ENCODE data around the gene IGSF23.
A peak's percentile ranks its signal among the peaks of the same experiment; 100 is the strongest.

The IGSF23 gene

DNA sequence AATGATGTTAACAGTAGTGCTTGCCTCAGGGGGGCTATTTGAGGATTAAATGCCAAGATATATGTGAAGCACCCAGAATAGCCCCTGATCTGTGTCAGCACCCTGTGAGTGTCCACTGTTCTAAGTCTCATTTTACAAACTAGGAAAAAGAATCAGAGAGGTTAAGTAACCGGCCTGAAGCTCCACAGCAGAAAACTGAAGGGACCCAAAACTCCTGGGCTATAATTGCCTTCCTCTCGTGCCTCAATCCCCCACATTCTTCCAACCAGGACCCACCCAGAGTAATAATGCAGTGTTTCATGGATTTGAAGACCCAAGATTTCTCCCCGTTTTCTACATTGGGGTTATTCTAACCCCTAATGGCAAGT is 32.7 kb downstream of the IGSF23 start:
- no peaks in the 10 kb centered on the region for H3K4me1 Mint-ChIP-seq (ENCODE audit: low read depth)
- DNase-seq (ENCODE audit: low spot score), result no peak
- H3K4me3 Mint-ChIP-seq, result no peak overlapping the region
- H3K27ac Mint-ChIP-seq, result no peak overlapping the region
- peaks cover under 1% of the 10 kb centered on the region for H3K36me3 Mint-ChIP-seq (ENCODE audit: low read depth)
- no peaks in the 10 kb centered on the region for H3K27me3 Mint-ChIP-seq (ENCODE audit: low read depth)
- no peaks in the 10 kb centered on the region for H3K9me3 Mint-ChIP-seq

DNA sequence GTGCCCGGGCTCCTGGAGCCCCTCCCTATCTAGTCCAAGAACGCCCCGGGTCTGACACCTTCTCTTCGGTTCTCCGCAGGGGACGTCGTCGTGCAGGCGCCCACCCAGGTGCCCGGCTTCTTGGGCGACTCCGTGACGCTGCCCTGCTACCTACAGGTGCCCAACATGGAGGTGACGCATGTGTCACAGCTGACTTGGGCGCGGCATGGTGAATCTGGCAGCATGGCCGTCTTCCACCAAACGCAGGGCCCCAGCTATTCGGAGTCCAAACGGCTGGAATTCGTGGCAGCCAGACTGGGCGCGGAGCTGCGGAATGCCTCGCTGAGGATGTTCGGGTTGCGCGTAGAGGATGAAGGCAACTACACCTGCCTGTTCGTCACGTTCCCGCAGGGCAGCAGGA is 33.8 kb downstream of the IGSF23 start:
- DNase-seq (ENCODE audit: low spot score), result no peak
- H3K4me1 Mint-ChIP-seq (ENCODE audit: low read depth), result no peaks in the 10 kb centered on the region
- H3K27me3 Mint-ChIP-seq (ENCODE audit: low read depth), result no peaks in the 10 kb centered on the region
- no peak overlapping the region for H3K4me3 Mint-ChIP-seq
- no peaks in the 10 kb centered on the region for H3K9me3 Mint-ChIP-seq
- peaks cover 5% of the 10 kb centered on the region for H3K36me3 Mint-ChIP-seq (ENCODE audit: low read depth)
- H3K27ac Mint-ChIP-seq, result no peak overlapping the region

DNA sequence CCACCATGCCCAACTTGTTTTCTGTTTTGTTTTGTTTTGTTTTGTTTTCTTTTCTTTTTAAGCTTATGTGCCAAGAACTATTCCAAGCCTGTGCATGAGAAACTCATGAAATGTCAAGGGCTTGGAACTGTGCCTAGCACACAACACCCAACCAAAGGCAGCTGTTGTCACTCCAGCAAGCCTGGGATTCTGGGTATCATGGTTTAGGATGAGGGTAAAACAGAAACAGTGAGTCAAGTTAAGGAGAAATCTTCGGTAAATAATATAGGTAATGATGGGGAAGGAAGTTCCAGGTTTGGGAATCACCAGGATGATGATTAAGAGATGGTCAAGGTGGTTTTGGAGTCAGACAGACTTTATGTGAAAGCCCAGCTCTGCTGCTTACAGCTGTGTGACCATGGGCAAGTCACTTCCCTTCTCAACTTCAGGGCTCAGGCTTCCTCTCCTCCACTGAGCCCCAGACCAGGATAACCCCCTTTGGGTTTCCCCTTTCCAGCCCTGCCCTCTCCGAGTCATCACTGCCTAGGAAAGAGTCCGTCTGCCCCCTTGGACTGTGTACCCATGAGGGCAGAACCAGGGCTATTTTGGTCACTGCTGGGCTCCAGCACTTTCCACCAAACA is 35.4 kb downstream of the IGSF23 start:
- no peak for DNase-seq (ENCODE audit: low spot score)
- no peaks in the 10 kb centered on the region for H3K27me3 Mint-ChIP-seq (ENCODE audit: low read depth)
- no peak overlapping the region for H3K27ac Mint-ChIP-seq
- H3K4me3 Mint-ChIP-seq, result no peak overlapping the region
- H3K36me3 Mint-ChIP-seq (ENCODE audit: low read depth), result peaks cover 5% of the 10 kb centered on the region
- no peaks in the 10 kb centered on the region for H3K4me1 Mint-ChIP-seq (ENCODE audit: low read depth)
- H3K9me3 Mint-ChIP-seq, result no peaks in the 10 kb centered on the region

DNA sequence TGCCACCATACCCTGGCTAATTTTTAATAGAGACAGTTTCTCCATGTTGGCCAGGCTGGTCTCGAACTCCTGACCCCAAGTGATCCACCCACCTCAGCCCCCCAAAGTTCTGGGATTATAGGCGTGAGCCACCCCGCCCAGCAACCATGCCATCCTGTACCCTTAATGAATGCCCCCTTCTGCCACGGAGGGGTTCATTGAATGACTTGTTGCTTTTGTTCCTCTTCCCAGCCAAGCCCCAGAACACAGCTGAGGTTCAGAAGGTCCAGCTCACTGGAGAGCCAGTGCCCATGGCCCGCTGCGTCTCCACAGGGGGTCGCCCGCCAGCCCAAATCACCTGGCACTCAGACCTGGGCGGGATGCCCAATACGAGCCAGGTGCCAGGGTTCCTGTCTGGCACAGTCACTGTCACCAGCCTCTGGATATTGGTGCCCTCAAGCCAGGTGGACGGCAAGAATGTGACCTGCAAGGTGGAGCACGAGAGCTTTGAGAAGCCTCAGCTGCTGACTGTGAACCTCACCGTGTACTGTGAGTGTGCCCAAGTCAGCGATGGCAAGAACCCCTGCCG is 36.3 kb downstream of the IGSF23 start:
- no peak for DNase-seq (ENCODE audit: low spot score)
- Mint-ChIP-seq H3K4me1 (ENCODE audit: low read depth) (peaks cover 3% of the 10 kb centered on the region), H3K36me3 (ENCODE audit: low read depth) (peaks cover 6% of the 10 kb centered on the region), H3K27me3 (ENCODE audit: low read depth) (no peaks in the 10 kb centered on the region), H3K9me3 (no peaks in the 10 kb centered on the region), H3K4me3 (no peak overlapping the region), H3K27ac (no peak overlapping the region)

DNA sequence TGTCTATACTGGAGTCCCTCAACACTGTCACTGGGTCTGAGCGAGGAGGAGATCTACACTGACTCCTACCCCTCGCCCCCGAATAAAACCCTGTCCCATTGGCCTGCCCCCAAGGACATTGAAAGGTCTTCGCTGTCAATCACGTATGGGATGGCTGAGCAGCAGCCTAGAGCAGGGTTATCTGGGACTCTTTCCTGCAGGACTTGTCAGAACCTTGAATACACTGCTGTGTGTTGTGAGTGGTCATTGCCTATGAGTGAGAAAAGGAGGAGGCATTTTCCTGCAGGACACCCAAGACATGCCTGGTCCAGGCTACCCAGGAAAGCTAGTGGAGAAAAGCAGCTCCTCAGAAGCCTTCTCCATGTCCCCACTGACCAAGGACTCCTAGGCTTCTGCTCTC is 40.0 kb downstream of the IGSF23 start:
- Mint-ChIP-seq H3K27ac (no peak overlapping the region), H3K27me3 (ENCODE audit: low read depth) (no peaks in the 10 kb centered on the region), H3K9me3 (no peaks in the 10 kb centered on the region), H3K4me3 (no peak overlapping the region), H3K4me1 (ENCODE audit: low read depth) (peaks cover 5% of the 10 kb centered on the region), H3K36me3 (ENCODE audit: low read depth) (peaks cover 8% of the 10 kb centered on the region)
- no peak for DNase-seq (ENCODE audit: low spot score)

DNA sequence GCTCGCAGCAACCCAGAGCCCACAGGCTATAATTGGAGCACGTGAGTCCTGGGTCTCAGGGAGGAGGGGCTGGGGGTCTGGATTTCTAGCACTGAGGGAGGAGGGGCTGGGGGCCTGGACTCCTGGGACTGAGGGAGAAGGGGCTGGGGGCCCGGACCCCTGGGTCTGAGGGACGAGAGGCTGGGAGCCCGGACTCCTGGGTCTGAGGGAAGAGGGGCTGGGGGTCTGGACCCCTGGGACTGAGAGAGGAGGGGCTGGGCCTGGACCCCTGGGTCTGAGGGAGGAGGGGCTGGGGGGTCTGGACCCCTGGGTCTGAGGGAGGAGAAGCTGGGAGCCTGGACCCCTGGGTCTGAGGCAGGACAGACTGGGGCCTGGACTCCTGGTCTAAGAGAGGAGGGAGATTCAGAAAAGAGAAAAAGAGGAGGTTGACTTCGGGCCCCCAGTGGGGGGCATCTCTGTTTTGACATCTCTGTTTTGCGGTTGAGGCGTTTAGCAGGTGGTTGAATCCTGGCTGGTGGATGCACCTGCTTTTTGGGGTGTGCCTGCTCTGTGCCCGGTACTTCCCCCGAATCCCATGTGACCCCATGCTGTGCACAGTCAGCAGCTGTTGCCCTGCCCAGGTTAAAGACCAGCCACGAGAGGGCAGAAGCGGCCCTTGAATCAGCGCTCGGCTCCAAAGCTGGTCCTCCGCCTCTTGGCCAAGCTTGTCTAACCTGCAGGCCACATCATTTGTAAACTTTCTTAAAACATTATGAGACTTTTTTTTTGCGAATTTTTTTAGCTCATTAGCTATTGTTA is 40.8 kb downstream of the IGSF23 start:
- no peaks in the 10 kb centered on the region for H3K27me3 Mint-ChIP-seq (ENCODE audit: low read depth)
- H3K9me3 Mint-ChIP-seq, result no peaks in the 10 kb centered on the region
- peak; percentile 50 for DNase-seq (ENCODE audit: low spot score)
- no peak overlapping the region for H3K27ac Mint-ChIP-seq
- H3K4me3 Mint-ChIP-seq, result no peak overlapping the region
- H3K36me3 Mint-ChIP-seq (ENCODE audit: low read depth), result peaks cover 8% of the 10 kb centered on the region
- H3K4me1 Mint-ChIP-seq (ENCODE audit: low read depth), result peaks cover 5% of the 10 kb centered on the region

DNA sequence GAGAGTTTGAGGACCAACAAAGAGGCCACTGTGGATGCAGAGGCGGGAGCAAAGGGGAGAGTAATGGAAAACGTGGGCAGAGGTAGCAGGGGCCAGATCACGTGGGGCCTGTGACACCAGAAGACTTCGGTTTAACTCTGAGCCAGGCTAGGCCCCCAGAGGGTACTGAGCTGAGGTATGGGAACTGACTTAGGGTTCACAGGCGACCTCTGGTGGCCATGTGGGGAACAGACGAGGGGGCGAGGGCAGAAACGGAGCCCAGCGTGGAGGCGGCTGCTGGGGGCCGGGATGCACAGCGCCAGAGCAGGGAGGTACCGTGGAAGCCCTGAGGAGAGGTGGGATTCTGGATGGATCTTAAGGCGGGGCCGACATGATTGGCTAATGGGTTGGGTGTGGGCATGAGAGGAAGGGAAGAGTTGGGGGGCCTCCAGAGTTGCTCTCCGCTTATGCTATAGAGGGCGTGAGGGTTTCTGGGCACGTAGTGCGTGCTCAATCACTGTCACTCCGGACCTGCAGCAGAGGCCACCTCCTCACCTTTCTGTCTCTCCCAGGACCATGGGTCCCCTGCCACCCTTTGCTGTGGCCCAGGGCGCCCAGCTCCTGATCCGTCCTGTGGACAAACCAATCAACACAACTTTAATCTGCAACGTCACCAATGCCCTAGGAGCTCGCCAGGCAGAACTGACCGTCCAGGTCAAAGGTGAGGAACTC is 44.0 kb downstream of the IGSF23 start:
- H3K4me3 Mint-ChIP-seq, result no peak overlapping the region
- H3K27me3 Mint-ChIP-seq (ENCODE audit: low read depth), result no peaks in the 10 kb centered on the region
- H3K27ac Mint-ChIP-seq, result no peak overlapping the region
- DNase-seq (ENCODE audit: low spot score), result peak; percentile 39
- H3K36me3 Mint-ChIP-seq (ENCODE audit: low read depth), result peaks cover 3% of the 10 kb centered on the region
- peaks cover 5% of the 10 kb centered on the region for H3K4me1 Mint-ChIP-seq (ENCODE audit: low read depth)
- H3K9me3 Mint-ChIP-seq, result no peaks in the 10 kb centered on the region

DNA sequence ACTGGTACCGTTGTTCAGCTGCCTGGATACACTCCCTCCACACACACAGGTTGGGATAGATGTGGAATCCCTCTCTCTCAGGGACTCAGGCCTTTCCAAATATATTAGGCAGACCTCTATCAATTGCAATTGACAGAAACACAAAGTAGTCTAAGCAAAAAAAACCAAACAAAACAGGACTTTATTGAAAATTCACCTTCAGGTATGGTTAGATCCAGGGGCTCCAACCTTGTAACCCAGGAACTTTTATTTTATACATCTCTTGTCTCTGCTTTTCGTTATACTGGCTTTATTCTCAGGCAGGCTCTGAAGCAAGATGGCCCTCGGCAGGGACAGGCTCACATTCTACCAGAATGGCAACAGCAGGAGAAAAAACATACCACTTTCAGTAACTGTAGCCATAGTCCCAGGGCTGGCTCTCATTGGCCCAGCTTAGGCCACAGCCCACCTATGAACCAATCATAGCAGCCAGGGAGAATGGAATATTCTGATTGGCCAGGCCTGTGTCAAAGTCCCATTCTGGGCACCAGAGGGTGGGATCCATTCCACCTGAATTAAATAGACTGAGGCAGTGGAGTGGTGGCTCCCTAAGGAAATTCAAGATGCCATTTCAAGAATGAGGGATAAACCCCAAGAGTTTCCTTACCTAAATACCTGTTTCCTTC is 44.8 kb downstream of the IGSF23 start:
- peaks cover 5% of the 10 kb centered on the region for H3K4me1 Mint-ChIP-seq (ENCODE audit: low read depth)

DNA sequence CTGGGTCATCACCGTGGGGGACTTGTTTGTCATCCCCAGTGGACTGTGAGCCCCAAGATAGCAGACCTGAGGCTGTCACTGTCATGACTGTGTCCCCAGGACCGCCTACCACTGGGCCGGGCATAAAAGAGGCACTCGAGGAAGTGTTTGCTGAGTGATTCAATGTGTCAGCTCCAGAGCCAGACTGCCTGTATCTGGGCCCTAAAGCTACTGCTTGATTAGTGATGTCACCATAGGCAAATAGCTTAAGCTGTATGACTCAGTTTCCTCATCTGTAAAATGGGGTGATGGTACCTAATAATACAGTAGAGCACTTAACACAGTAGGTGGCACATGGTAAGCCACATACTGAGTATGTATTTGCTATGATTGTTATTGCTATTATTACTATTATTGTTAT is 46.7 kb downstream of the IGSF23 start:
- H3K4me3 Mint-ChIP-seq, result no peak overlapping the region
- H3K27me3 Mint-ChIP-seq (ENCODE audit: low read depth), result no peaks in the 10 kb centered on the region
- no peak for DNase-seq (ENCODE audit: low spot score)
- no peaks in the 10 kb centered on the region for H3K9me3 Mint-ChIP-seq
- H3K27ac Mint-ChIP-seq, result no peak overlapping the region
- H3K4me1 Mint-ChIP-seq (ENCODE audit: low read depth), result no peaks in the 10 kb centered on the region
- no peaks in the 10 kb centered on the region for H3K36me3 Mint-ChIP-seq (ENCODE audit: low read depth)

More for the DNA sequence above, 44.8 kb downstream of the IGSF23 start:
- no peaks in the 10 kb centered on the region for H3K27me3 Mint-ChIP-seq (ENCODE audit: low read depth)
- no peak overlapping the region for H3K4me3 Mint-ChIP-seq
- no peak for DNase-seq (ENCODE audit: low spot score)
- H3K27ac Mint-ChIP-seq, result no peak overlapping the region
- H3K9me3 Mint-ChIP-seq, result no peaks in the 10 kb centered on the region
- H3K36me3 Mint-ChIP-seq (ENCODE audit: low read depth), result peaks cover 3% of the 10 kb centered on the region

DNA sequence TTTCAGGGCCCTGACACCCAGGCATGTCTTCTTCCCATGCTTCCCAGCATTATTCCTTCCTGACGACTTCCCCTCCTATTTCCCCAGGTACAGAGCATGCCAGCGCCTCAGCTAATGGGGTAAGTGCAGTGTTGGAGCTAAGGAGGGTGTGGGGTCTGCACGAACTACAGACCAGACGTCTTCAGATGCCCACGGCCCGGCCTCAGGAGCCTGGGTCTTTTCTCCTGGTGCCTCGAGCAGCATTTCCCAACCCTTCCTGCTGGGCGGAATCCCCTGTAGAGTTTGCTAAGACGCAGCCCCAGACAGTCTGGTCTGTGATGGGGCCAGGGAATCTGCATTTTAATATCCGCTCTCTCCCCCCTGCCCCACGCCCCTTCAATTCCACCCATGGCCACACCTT is 47.8 kb downstream of the IGSF23 start:
- Mint-ChIP-seq H3K36me3 (ENCODE audit: low read depth) (no peaks in the 10 kb centered on the region), H3K27ac (no peak overlapping the region), H3K4me3 (no peak overlapping the region), H3K9me3 (no peaks in the 10 kb centered on the region), H3K4me1 (ENCODE audit: low read depth) (no peaks in the 10 kb centered on the region), H3K27me3 (ENCODE audit: low read depth) (no peaks in the 10 kb centered on the region)
- no peak for DNase-seq (ENCODE audit: low spot score)

DNA sequence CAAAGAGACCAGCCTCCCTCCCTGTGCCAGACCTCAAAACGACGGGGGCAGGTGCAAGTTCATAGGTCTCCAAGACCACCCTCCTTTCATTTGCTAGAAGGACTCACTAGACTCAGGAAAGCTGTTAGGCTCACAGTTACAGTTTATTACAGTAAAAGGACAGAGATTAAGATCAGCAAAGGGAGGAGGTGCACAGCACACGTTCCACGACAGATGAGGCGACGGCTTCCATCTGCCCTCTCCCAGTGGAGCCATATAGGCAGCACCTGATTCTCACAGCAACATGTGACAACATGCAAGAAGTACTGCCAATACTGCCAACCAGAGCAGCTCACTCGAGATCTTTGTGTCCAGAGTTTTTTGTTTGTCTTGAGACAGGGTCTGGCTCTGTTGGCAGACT is 48.5 kb downstream of the IGSF23 start:
- no peak for DNase-seq (ENCODE audit: low spot score)
- Mint-ChIP-seq H3K4me3 (no peak overlapping the region), H3K27me3 (ENCODE audit: low read depth) (no peaks in the 10 kb centered on the region), H3K36me3 (ENCODE audit: low read depth) (no peaks in the 10 kb centered on the region), H3K4me1 (ENCODE audit: low read depth) (no peaks in the 10 kb centered on the region), H3K27ac (no peak overlapping the region), H3K9me3 (no peaks in the 10 kb centered on the region)

DNA sequence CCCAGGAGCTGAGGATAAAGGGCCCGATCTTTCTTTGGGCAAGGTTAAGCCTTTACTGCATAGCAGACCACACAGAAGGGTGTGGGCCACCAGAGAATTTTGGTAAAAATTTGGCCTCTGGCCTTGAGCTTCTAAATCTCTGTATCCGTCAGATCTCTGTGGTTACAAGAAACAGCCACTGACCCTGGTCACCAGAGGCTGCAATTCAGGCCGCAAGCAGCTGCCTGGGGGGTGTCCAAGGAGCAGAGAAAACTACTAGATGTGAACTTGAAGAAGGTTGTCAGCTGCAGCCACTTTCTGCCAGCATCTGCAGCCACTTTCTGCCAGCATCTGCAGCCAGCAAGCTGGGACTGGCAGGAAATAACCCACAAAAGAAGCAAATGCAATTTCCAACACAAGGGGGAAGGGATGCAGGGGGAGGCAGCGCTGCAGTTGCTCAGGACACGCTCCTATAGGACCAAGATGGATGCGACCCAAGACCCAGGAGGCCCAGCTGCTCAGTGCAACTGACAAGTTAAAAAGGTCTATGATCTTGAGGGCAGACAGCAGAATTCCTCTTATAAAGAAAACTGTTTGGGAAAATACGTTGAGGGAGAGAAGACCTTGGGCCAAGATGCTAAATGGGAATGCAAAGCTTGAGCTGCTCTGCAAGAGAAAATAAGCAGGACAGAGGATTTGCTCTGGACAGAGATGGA is 49.5 kb downstream of the IGSF23 start:
- Mint-ChIP-seq H3K27me3 (ENCODE audit: low read depth) (no peaks in the 10 kb centered on the region), H3K9me3 (no peaks in the 10 kb centered on the region), H3K4me1 (ENCODE audit: low read depth) (no peaks in the 10 kb centered on the region)

DNA sequence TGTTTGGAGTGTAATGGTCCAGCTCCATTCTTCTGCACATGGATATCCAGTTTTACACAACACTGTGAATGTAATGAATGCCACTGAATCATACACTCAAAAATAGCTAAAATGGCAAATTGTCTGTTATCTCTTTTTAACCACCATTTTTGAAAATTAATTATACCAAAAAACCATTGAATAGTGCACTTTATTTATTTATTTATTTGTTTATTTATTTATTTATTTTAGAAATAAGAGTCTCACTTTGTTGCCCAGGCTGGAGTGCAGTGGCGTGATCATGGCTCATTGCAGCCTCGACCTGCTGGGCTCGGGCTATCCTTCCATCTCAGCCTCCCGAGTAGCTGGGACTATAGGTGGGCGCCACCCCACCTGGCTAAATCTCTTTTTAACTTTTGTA is 50.6 kb downstream of the IGSF23 start:
- H3K36me3 Mint-ChIP-seq (ENCODE audit: low read depth), result no peaks in the 10 kb centered on the region
- H3K4me1 Mint-ChIP-seq (ENCODE audit: low read depth), result no peaks in the 10 kb centered on the region
- no peak overlapping the region for H3K27ac Mint-ChIP-seq
- no peak overlapping the region for H3K4me3 Mint-ChIP-seq
- DNase-seq (ENCODE audit: low spot score), result no peak
- no peaks in the 10 kb centered on the region for H3K27me3 Mint-ChIP-seq (ENCODE audit: low read depth)
- no peaks in the 10 kb centered on the region for H3K9me3 Mint-ChIP-seq

More for the DNA sequence above, 49.5 kb downstream of the IGSF23 start:
- no peak for DNase-seq (ENCODE audit: low spot score)
- no peak overlapping the region for H3K27ac Mint-ChIP-seq
- no peaks in the 10 kb centered on the region for H3K36me3 Mint-ChIP-seq (ENCODE audit: low read depth)
- no peak overlapping the region for H3K4me3 Mint-ChIP-seq

Data from T-helper 2 cell treated with Interferon-gamma antibody and Interleukin-4, amounts not matched to agents 5 μg/mL and 100 μg/mL, for 36 hours (primary cell).